ENCODE data around the gene APOBEC2.
A peak's percentile ranks its signal among the peaks of the same experiment; 100 is the strongest.
"Not testable (repeated sequence)": the region's sequence is repeated elsewhere in the genome, so short reads cannot be mapped to it uniquely, and the experiment has no call there.

The APOBEC2 gene

DNA sequence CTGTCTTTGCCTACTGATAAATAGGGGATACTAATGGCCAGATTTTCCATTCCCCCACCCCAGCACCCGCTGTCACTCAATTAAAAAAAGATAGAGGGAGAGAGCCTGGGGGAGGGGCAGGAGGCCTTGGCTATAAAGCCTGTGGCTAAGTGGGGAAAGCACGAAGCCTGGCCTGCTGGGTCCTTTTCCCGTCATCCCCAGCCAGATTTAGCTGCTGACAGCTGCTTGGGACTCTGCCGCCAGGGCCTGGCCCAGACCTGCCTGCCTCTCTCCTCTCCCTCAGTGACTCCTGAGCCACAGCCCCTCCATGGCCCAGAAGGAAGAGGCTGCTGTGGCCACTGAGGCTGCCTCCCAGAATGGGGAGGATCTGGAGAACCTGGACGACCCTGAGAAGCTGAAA is at the start of gene APOBEC2:
Gene APOBEC2 (plus strand): TSS at position 162 of the 400 bp plus-strand sequence. CDS start 146 bp downstream, at position 308.
- no peak for DNase-seq (ENCODE audit: low read depth)

DNA sequence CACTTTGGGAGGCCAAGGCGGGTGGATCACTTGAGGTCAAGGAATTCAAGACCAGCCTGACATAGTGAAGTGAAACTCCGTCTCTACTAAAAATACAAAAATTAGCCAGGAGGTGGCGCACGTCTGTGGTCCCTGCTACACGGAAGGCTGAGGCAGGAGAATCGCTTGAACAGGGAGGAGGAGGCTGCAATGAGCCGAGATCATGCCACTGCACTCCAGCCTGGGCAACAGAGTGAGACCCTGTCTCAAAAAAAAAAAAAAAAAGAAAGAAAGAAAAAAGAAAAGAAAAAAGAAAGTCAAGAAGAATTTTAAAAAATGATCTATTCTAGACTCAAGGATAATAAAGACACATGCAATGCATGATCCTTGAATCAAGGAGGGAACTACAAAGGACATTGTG is 46.8 kb upstream of the APOBEC2 start:
- DNase-seq (ENCODE audit: low read depth), result not testable (repeated sequence)

DNA sequence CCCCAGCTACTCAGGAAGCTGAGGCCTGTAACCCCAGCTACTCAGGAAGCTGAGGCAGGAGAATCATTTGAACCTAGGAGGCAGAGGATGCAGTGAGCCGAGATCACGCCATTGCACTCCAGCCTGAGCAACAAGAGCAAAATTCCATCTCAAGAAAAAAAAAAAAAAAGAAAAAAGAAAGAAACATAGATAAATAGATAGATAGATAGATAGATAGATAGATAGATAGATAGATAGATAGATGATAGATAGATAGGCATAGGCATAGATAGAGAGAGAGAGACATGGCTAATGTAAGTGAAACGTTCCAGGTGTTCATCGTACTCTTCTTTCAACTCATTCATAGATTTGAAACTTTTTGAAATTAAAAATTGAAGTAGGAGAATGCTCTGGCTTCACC is 46.0 kb upstream of the APOBEC2 start:
- DNase-seq (ENCODE audit: low read depth), result not testable (repeated sequence)

DNA sequence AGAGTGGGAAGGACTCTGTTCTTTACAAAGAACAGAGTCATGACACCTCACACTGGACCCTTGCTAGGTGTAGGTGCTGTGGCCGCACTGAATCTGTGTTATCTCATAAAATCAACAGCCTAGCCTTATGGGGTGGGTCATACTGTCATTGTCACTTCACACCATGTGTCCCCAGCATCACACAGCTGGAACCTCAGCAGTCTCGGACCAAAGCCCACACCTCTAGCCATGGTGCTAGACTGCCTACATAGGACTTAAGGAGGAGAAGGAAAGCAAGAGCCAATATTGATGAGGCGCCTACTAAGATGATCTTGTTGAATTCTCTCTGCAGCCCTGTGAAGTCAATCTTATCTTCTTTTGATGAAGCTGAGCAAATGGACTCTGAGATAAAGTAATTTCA is 45.0 kb upstream of the APOBEC2 start:
- DNase-seq (ENCODE audit: low read depth), result no peak

DNA sequence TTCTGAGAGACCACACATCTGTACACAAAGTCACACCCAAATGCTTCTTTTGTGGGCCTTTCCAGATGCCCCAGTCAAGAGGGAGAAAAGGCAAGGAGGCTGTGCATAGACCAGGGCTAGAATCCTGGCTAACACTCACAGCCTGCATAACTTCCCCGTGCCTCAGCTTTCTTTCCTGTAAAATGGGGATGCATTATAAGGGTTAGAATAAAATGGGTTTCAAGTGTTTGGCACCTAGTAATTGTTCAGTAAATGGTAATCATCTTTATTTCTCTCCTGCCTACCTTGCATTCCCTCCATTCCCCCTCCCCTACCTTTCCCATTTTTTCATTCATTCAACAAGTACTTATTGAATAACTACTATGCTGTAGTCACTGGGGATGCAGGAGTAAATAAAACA is 43.3 kb upstream of the APOBEC2 start:
- no peak for DNase-seq (ENCODE audit: low read depth)

DNA sequence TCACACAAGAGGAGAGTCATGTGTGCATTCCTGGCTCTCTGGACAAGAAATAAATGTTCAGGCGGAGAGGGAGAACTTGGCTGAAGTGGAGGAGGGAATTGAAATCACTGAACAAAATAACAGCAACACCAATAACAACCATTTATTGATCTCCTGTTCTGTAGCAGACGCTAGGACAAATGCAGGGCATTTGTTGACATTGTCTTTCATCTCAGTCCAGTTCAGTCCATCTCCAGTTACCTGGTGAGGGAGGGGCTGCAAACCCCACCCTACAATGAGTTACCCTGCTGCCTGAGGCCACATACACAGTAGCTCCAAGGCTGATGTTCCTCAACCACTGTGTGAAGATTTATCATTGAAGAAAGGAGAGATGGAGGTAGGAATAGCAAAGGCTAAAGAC is 41.3 kb upstream of the APOBEC2 start:
- no peak for DNase-seq (ENCODE audit: low read depth)

DNA sequence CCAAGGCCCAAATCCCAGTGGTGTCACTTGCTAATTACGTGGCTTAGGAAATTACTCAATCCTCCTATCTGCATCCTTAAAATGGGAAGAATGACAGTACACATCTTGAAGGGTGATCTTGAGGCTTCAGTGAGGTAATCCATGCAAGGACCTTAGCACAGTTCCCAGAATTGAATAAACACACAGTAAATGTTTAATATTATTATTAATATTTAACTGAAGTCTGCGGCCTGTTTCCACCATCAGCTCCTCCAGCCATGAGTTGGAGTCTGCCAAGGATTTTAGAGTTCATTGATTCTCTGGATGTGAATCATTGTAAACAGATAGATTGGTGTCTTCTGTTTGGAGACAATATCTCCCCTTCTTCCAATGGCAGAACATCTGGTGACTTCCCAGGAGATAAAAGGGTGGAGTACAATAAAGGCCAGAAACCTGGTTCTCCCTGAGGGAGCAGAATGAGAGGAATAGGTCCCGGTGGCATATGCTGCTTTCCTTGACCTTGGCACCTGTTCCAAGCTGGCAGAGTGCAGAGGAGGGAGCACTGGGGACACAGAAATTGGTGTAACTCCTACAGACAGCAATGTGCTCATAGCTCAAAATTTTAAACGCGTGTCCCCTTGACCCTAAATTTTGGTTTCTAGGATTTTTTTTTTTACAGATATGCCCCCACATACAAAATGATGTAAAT is 39.4 kb upstream of the APOBEC2 start:
- DNase-seq (ENCODE audit: low read depth), result no peak

DNA sequence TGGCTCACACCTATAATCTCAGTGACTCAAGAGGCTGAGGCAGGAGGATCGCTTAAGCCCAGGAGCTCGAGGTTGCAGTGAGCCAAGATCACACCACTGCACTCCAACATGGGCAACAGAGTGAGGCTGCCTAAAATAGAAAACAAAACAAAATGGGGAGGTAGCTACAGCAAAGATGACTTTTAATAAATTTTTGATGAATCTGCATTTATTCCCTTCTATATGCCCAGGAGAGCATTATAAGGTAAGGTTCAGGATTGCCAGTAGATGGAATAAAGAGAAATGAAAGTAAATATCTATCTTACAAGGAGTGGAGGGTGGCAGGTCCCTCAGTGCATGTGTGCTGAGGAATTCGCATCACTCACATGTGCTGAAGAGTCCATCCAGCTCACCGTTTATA is 38.2 kb upstream of the APOBEC2 start:
- no peak for DNase-seq (ENCODE audit: low read depth)

DNA sequence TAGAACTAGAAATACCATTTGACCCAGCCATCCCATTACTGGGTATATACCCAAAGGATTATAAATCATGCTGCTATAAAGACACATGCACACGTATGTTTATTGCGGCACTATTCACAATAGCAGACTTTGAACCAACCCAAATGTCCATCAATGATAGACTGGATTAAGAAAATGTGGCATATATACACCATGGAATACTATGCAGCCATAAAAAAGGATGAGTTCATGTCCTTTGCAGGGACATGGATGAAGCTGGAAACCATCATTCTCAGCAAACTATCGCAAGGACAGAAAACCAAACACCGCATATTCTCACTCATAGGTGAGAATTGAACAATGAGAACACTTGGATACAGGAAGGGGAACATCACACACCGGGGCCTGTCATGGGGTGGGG is 37.1 kb upstream of the APOBEC2 start:
- not testable (repeated sequence) for DNase-seq (ENCODE audit: low read depth)

DNA sequence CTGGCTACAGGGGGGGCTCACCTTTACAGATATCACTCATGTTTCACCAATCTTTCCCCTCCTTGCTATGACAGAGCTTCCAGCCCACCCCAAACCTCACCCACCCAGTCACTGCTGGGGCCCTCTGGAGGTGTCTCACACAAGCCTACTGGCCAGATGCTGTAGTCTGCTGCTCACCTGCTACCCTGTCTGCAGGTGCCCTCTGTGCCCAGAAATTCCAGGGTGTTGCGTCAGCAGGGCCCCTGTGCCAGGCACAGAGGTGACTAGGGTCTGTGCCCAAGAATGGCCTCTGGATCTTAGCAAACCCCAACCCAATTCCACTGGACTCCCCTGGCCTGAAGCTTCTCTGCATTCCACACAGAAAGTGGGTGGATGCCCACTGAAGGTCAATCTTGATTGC is 35.3 kb upstream of the APOBEC2 start:
- no peak for DNase-seq (ENCODE audit: low read depth)

DNA sequence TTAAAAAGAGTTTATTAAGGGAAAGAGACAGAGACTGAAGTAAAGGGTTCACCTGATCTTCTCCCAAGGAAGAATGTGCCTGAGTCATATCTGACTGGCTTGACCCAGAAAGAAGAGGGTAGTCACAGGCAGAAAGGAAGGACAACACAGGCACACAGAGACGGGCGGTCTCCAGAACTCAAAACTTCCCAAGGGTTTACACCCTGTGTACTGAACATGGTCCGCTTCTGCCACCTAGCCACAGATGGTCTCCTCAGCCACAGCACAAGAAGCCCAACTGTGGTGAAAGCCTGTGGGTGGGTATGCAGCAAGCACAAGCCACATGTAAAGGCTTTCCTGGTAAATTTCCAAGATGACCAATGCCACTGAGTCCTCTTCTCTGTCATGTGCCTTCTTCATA is 31.2 kb upstream of the APOBEC2 start:
- no peak for DNase-seq (ENCODE audit: low read depth)

DNA sequence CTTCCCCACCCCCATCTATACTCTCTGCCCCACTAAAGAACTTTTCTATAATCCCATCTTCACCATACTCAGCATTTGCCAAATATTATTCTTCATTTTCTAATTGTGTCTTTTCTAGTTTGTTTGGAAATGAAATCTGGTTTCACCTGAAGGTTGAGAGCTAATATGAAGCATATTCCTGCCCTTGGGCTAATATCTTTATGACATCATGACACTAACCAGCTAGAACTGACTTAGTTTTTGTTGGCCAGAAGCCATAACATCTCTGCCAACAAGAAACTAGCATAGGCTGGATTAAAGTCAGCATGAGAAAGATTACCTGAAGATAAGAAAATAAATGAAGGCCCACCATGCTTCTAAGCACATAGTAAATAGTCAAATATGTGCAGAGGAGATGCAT is 30.7 kb upstream of the APOBEC2 start:
- no peak for DNase-seq (ENCODE audit: low read depth)

DNA sequence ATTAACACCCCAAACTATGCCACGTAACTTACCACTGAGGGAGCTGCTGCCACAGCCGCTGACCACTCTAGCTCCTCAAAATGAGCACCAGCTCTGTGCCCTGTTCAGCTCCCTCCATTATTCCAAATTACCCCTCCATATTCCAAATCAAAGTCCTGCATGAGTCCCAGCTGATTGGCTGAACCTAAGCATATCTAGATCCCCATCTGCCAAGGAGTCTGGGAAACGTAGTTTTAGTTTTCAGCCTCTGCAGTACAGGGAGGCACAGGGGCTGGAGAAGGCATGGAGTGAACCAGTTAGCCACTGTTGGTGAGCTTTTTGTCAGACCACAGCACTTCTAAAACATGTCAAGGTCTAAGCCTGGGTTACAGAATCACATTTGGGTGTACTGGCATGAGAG is 29.9 kb upstream of the APOBEC2 start:
- no peak for DNase-seq (ENCODE audit: low read depth)

DNA sequence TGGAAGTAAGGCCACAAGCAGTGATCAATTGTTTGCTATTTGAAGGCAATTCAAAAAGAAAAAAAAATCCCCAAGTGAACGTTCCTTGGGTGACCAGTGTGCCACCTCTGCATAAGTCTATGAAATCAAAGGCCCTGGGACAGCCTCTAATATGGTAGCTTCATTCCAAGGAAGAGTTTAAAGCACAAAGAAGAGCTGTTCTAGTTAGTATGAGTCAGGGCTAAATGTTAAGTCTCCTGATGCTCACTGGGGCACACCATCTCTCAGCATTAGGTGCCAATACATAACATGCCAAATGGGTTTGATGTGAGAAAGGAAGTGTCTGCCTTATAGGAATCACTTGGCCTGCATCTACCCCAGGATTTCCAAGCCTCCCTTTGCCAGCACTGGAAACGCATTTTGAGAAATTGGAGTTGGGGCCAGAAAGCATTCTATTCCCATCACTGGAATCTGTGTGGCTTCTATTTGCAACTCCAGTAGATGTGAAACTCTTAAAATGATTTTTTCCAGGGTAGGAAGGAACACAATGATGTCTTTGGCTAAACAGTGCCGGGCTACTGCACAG is 27.0 kb upstream of the APOBEC2 start:
- DNase-seq (ENCODE audit: low read depth), result no peak

DNA sequence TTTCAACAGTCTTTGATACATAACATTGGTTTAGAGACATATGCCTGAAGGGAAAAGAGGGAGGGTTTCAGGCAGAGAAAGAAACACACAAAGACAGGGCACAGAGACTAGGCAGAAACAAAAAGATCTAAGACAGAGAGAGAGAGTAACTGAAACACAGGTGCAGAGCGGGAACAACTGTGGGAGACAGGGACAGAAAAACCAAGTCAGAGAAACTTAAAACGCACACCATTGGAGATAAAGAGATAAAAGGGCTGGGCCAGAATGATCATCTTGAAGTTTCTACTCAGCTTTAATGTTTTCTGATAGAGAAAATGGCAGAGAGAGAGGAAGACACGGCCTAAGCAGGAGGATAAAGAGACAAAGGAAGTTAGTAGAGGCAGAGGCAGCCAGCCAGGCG is 25.8 kb upstream of the APOBEC2 start:
- DNase-seq (ENCODE audit: low read depth), result no peak

DNA sequence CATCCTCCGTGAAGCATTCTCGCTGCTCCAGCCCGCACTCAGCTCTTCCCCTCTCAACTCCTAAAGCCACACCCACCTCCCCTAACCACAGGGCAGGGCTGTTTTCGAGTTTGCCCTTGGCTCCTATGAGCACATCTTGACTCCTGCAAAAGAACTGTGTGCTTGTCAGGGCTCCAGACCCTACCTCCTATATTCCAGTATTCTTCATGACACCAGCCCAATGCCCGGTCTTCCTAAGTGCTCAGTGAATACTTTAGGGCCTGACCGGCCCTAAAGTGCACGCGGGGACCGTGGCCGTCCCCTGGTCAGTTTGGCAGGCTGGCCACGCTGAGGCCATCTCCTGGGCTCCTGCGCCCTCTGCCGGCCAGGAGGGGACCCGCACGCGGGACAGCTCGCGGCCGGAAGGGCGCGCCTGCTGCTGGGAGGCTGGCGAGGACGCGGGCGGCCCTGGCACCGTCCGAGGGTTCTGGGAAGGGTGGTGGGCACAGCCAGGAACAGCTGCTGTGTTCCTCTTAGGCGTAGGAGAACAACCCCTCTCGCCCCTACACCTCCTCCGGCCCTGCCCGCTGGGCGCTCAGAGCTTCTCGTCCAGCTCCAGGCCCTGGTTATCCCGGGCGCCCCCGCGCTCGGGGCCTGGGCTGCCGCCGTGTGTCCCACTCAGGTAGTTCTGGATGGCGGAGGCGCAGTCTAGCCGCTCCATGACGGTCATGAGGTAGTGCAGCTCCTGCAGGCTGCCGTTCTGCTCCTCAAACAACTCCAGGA is 25.0 kb upstream of the APOBEC2 start:
- peak; percentile 77 for DNase-seq (ENCODE audit: low read depth)

DNA sequence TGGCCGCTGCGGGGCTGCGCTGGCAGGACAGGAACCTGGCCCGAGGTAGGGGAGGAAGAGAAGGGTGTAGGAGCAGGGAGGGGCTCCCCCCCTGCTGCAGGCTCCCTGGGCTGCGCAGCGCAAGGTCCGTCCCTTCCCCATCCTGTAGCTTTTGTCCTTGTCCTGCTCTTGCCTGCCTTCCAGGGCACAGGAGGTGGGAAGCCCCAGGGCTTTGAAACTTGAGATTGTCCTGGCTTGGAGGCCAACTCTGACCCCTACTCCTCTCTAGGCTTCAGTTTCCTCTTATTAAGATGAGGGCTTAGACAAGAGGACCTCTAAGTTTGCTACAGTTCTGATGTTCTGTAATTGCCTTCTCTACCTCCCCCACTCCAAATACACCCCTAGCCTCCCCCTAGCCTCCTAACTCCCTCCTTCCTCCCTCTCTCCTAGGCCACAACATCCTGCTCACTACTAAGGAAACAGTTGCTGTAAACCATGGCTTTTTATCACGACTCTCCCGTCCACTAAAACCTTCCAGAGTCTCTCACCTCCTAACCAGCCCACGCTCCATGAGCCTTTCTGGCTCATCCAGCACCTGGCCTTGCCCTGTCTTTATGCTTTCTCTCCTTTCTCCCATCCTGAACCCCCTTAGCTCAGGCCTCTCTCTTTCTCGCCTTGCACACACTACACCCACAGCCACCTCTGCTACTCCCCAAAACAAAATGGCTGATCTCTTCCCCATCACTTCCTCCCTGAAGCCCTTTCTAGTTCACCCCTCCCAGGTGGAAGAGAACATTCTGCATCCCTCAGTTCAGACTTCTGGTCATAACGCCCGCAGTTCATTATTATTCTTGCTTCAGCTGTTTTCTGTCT is 24.2 kb upstream of the APOBEC2 start:
- no peak for DNase-seq (ENCODE audit: low read depth)

DNA sequence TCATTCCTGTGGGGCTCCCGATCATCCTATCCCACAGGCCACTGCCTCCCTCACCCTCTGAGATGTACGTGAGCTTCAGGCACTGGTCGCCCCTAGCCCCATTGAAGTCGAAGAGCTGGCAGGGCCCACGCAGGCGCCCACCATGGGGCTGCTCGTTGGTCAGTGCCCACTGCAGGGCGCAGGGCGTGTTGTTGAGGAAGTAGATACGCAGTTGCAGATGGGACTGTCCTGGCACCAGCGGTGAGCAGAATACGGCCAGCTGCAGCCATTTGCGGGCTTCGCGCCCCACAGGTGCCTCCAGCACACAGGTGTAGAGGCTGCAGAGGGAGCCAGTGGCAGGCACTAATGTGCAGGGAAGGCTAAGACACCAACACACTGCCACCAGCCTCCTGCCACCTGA is 20.2 kb upstream of the APOBEC2 start:
- no peak for DNase-seq (ENCODE audit: low read depth)

DNA sequence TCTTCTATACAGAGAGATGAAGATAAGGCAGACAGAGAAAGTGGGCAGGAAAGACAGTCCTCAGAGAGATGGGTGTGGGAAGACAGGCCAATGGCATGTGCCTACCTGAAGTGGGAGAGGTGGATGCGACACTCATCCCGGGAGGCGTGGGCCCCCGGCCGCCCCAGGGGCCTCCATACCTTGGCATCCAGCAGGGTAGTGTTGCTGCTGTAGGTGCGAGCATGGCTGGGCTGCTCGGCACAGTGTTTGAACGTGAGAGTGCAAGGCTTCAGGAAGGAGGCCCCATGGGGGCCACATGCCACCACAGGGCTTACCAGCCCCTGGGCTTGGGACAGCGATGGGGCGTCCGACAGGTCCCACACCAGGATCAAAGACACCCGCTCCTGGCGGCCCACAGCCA is 19.2 kb upstream of the APOBEC2 start:
- DNase-seq (ENCODE audit: low read depth), result no peak

DNA sequence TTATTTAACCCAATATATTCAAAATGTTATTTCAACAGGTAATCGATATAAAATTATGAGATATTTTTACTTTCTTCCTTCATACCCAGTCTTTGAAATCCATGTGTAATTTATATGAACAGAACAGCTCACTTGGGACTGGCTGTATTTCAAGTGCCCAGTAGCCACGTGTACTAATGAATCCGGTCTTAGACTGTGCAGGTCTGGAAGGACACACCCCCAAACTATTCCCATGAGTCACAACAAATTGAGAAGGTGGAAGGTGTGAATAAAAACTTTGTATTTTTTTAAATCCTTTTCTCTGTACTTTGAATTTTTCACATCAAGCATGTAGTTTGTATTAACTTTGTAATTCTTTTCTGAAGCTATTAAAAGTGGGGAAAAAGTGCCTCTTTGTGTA is 16.8 kb upstream of the APOBEC2 start:
- DNase-seq (ENCODE audit: low read depth), result no peak

DNA sequence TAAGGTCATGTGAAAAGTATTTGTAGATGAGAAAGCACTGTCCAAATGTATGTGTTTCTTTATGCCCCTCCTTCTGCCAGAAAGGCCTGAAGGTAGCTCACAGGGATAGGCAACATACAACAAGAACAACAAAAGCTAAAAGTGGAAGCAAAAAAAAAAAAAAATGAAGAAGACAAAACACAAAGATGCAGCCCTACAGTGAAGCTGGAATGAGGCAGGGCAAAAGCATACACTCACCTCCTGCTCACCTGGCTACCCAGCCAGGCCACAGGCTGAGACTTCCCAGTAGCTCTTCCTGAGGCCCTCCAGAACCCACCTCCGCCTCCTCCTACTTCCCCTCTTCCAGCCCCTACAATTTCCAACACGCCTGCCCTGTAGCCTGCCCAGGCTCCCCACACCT is 16.4 kb upstream of the APOBEC2 start:
- DNase-seq (ENCODE audit: low read depth), result no peak

DNA sequence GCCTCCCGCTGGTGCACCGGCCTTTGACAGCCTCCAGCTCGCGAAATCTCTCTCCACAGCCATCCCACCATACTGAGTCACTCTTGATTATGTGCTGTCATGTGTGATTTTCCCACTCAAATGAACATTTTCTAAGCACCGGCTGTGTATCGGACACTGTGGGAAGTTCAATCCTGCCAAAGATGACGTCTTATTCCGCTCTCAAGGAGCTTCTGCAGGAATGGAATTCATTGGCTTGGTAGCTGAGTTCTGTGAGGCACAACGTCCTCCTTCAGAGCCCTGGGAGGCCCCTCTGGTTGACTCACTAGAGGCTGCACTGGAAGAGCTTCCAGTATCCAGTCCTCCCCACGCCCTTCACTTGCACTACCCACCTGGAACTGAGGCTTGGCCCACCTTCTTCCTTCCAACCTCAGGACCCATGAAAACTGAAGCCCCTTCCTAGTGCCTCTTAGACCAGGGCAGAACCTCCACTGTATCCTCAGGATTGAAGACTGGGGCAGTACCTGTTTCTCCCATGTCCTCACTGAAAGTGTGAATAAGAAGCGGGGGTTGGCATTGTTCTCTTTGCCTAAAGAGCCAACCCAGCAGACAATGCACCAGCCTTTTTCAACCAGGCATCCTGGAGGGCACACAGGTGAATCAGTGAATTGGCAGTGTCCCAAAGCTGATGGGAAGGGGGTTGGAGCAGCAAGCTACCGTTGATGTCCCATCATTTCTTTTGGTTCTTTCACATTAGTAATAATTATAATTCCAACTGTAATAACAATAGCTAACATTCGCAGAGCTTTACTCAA is 15.7 kb upstream of the APOBEC2 start:
- DNase-seq (ENCODE audit: low read depth), result no peak

Data from HS-27A (cell line).